Mammary epithelial cell (primary cell): ENCODE results near the gene DHX16.

Source experiments
- CTCF ChIP-seq, 2 donors: IDR thresholded peaks in 1 of 2; conservative IDR thresholded peaks in 1 of 2; 2 replicates each; pipeline ENCODE4 v1.5.1; 2011 to 2012; ENCODE audit warnings: inconsistent platforms in 2 of 2, low read length in 2 of 2, mild to moderate bottlenecking in 2 of 2, control low read depth in 1 of 2, low read depth in 1 of 2; ENCODE audit not compliant: insufficient read depth in 1 of 2; ENCODE audit errors: extremely low read depth in 1 of 2
- EZH2 ChIP-seq: IDR thresholded peaks from 2 replicates; pipeline ENCODE4 v1.6.1; 2012; ENCODE audit warnings: low read length, inconsistent platforms, borderline replicate concordance

GRCh38 chr6:30681766-30682142 lies 8.9 kb upstream of the DHX16 start:
- TF ChIP-seq CTCF (conservative IDR thresholded peaks at IDR 0.05 in 1 of 2, IDR thresholded peaks at IDR 0.05 in 1 of 2; ENCODE audit: extremely low read depth in 1 of 2, insufficient read depth in 1 of 2, low read depth in 1 of 2, low read length in 2 of 2) (no peak), EZH2 (no peak)
